ENCODE results near the gene TRAPPC12.
"Not testable (repeated sequence)": the region's sequence is repeated elsewhere in the genome, so short reads cannot be mapped to it uniquely, and the experiment has no call there.

The TRAPPC12 gene

GRCh38 chr2:3488061-3488531, 108.6 kb downstream of the TRAPPC12 start:
- DNase-seq: no peak

GRCh38 chr2:3488855-3489763, 109.6 kb downstream of the TRAPPC12 start:
- DNase-seq: no peak

DNA sequence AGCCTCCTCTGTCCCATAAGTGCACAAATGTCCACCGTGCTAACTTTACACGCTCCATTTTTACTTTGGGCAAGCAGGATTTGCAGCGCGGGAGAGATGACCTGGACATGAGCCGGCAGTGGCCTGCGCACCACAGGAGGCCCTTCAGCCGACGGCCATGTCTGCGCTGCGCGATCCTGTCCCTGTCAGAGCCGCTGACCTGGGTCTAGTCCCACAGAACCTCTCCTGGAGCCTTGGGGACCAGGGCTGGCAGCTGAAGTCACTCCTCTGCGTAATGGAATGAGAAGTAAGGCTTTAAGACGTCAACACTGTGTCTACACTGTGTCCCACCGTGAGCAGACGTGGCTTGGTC, 110.2 kb downstream of the TRAPPC12 start:
- DNase-seq: no peak

DNA sequence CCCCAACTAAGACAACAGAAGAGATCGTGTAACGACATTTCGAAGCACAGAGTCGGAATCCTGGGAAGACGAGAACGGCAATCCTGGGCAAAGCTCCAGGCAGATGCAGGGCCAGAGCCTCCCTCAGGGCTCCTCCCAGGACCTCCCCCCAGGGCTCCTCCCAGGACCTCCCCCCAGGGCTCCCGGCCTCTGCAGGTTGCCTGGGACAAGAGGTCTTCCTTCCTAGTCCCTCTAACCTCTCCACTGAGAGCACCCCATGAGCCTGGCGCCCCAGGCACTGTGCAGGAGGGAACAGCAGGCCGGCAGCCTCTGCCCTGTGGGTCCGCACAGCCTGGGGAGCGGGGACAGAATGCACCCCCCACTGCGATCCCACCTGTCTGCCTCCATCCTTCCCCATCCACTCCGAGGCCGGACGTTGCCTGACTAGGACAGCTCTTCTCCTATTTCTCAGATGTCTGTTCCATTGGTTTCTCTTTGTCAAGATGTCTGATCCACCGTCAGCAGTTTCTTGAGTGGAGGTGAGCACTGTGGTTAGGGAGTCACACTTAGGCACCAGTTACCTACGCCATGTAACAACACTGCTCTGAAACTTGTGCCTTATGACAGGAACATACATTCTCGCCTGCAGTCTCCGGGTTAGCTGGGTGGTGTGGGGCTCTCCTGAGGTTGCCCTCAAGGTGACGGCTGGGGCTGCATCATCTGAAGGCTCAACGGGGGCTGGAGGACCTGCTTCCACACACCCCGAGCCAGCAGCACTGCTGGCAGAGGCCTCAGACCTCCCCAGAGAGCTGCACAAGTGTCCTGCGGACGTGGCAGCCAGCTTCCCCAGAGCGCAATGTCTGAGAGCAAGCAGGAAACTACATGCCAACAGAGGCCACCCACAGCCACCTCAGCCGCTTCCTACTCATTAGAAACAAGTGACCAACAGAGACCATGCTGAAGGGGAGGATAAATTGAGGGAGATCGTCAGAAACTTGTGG, 111.0 kb downstream of the TRAPPC12 start:
- DNase-seq: no peak

DNA sequence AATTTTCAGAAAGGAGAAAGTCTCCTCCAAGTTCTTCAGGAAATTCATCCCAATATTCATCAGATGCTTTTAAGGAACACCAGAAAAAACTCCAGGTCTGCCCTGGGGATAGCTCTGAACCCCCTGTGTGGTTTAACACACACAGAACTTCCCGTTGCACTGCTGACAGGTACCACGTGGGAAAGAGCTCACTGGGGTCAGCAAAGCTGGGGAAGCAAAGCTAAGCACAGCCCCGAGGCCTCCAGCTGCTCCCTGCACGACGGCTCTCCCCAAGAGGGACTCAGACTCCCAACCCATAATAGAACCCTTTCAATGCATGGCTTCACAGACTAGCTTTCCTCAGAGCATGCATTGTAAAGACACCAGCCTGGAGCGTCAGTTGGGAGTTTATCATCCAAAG, 111.8 kb downstream of the TRAPPC12 start:
- DNase-seq: no peak

GRCh38 chr2:3491716-3492474, 112.4 kb downstream of the TRAPPC12 start:
- no peak for DNase-seq

DNA sequence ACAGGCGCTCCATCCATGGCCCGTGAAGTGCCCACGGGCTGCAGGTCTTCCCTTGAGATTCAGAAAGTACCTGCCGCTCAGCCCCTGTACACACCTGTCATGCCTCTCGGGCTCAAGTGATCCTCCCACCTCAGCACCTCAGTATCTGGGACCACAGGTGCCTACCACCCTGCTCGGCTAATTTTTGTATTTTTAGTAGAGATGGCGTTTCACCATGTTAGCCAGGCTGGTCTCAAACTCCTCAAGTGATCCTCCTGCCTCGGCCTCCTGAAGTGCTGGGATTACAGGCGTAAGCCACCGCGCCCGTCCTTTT, 112.9 kb downstream of the TRAPPC12 start:
- DNase-seq: not testable (repeated sequence)

DNA sequence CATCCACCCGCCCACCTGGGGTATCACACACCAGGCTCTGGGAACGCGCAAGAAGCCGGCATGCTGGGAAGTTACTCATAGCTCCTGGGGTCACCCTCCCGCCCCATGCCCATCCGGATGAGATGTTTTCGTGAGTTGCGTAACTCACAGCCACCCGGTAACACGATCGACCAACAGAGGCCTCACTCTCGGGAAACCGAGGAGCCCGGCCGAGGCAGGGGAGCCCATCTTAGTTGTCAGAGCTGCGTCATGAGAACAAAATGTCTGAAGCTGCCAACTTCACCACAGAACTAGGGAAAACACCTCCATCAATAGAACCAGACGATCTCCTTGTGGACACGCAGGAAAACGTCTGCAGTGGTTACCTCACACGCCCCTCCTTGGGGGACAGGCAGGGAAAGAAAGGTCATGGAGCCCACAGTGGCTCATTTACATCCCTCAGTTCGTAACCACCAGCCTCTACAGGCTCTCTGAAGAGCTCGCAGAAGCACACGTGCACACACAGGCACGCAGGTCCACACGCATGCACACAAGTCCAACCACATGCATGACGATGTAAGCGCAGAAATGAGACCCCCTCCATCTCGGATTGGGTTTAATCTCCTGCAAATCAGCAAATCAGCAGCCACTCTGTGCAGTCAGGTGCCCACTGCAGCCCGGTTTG, 113.6 kb downstream of the TRAPPC12 start:
- DNase-seq: no peak

- DNase-seq: no peak
Measured at GRCh38 chr2:3493615-3494007, 114.1 kb downstream of the TRAPPC12 start.

- no peak for DNase-seq
Measured at GRCh38 chr2:3494984-3495666, 115.6 kb downstream of the TRAPPC12 start.

GRCh38 chr2:3496708-3497080, 117.2 kb downstream of the TRAPPC12 start:
- not testable (repeated sequence) for DNase-seq

DNA sequence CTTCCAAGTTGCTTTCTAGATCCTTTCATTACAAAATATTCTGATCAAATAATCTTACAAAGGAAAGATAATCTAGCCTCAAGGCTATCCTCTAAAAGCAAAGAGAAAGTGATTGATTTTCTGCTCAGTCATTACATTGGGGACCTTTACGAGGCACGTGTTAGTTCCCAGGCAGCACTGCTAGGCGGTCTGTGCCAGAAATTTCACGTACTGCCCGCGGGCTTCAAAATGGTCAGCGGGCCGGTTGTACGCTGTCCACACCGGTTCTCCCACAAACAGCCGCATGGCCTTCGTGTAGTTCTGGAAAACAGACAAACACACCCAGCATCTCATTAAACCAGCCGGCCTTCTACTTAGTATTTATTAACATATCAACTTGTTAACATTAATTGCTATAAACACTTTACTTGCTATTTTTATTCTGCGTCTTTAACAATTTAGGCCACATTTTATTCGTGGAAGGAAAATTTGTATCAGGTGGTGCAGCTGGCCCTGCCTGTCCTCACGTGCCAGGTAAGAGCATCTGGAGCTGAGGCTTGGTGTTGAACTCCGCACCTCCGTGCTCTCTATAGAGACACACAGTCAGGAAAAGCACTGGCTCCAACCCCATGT, 119.4 kb downstream of the TRAPPC12 start:
- no peak for DNase-seq

DNA sequence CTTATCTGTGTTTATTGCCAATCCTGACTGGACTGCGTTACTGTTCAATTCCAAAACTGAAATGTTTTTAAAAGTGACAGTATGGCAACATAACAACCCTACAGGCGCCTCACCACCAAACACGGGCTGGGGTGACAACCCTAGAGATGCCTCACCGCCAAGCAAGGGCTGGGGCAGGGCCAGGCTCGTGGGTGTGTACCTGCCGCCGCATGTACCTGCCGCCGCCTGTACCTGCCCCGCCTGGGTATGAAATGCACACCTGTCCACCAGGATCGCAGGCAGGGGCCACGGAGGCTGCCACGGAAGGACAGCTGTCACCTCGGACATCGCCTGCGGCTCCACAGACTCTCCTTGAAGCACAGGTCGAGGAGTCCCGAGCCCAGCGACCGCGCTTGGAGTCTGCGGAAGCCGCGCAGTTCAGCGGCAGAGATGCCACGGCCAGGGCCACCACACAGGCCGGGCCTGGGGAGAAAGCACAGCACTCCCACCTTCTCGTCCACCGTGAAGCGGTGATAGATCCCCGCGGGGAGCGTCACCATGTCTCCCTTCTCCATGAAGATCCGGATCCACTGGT, 120.9 kb downstream of the TRAPPC12 start:
- no peak for DNase-seq

- DNase-seq: no peak
Measured at GRCh38 chr2:3503046-3503445, 123.6 kb downstream of the TRAPPC12 start.

- DNase-seq: no peak
Measured at GRCh38 chr2:3503483-3503882, 124.0 kb downstream of the TRAPPC12 start.

- DNase-seq: no peak
Measured at GRCh38 chr2:3504741-3505140, 125.2 kb downstream of the TRAPPC12 start.

- DNase-seq: no peak
Measured at GRCh38 chr2:3505771-3506170, 126.3 kb downstream of the TRAPPC12 start.

DNA sequence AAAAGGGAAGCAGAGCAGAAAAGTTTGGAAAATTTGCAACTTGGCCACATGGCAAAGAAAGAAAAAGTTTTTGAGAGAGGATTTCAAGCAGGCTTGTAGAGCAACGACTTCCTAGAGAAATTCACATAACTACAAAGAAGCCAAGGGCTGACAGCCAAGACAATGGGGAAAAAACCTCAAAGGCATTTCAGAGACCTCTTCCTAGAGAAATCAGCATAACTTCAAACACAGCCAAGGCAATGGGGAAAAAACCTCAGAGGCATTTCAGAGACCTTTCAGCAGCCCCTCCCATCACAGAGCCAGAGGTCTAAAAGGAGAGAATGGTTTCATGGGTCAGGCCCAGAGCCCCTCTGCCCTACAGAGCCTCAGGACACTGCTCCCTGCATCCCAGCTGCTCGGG, 132.6 kb downstream of the TRAPPC12 start:
- no peak for DNase-seq

DNA sequence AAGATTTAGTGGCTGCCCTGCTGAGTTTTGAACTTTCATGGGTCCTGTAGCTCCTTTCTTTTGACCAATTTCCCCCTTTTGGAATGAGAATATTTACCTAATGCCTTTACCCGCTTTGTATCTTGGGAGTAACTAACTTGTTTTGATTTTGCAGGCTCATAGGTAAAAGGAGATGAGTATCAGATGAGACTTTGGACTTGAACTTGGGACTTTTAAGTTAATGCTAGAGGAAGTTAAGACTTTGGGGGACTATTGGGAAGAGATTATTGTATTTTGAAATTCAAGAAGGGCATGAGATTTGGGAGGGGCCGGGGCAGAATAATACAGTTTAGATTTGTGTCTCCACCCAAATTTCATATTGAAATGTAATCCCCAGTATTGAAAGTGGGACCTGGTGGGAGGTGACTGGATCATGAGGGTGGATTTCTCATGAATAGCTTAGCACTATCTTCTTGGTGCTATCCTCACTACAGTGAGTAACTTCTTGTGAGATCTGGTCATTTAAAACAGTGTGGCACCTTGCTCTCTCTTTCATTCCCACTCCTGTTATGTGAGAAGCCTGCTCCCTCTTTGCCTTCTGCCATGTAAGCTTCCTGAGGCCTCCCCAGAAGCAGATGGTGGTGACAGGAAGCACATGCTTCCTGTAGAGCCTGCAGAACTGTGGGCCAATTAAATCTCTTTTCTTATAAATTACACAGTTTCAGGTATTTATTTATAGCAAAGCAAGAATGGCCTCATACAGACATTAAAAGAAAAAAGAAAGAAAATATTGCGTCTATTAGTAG, 133.7 kb downstream of the TRAPPC12 start:
- no peak for DNase-seq

DNA sequence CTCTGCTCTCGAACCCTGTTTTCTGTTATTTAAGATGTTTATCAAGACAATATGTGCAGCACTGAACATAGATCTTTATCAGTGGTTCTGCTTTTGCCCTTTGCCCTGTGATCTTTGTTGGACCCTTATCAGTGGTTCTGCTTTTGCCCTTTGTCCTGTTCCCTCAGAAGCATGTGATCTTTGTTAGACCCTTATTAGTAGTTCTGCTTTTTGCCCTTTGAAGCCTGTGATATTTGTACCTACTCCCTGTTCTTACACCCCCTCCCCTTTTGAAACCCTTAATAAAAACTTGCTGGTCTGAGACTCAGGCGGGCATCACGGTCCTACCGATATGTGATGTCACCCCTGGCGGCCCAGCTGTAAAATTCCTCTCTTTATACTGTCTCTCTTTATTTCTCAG, 135.9 kb downstream of the TRAPPC12 start:
- DNase-seq: not testable (repeated sequence)

Measured in central memory CD4-positive, alpha-beta T cell (primary cell).